H1 (cell line): ENCODE measurements around the gene ADCY2. TPM values are rescaled to one million over a fixed set of nuclear protein-coding genes. Genes with fewer than 3 reads are reported as not detected.
A peak's percentile ranks its signal among the peaks of the same experiment; 100 is the strongest.

Experiments
- BRCA1 ChIP-seq: IDR thresholded peaks from 2 replicates; pipeline ENCODE4 v1.6.1; 2012; ENCODE audit warnings: low read depth, low read length, improper control_type of control experiment
- CEBPB ChIP-seq: IDR thresholded peaks from 2 replicates; pipeline ENCODE4 v1.6.1; 2012; ENCODE audit warnings: low read depth, low read length
- GABPA ChIP-seq: IDR thresholded peaks from 2 replicates; pipeline ENCODE4 v1.6.1; 2011; ENCODE audit warnings: mild to moderate bottlenecking, low read length, moderate library complexity, borderline replicate concordance; ENCODE audit not compliant: insufficient read depth
- TAF7 ChIP-seq: optimal IDR thresholded peaks from 2 replicates; pipeline ENCODE3; 2011; ENCODE audit warnings: low read depth, mild to moderate bottlenecking, inconsistent platforms, low read length, moderate library complexity, borderline replicate concordance
- polyA plus RNA-seq, 7 experiments: library from polyadenylated mRNA; depleted of rRNA in 3 of 7; stranded (reverse) in 5 of 7; unstranded in 2 of 7; fragments of >200 nt in 5 of 7; fragments of 200-250 nt in 2 of 7; gene quantifications; 1 replicate in 5 of 7; 2 replicates in 1 of 7; 4 replicates in 1 of 7; pipeline versions ENCODE4 v1.2.1 to v1.2.3, GENCODE V29; 2011 to 2013; ENCODE audit warnings: missing spikeins in 2 of 7, mixed read lengths in 2 of 7
- total RNA-seq: library from RNA; stranded (reverse); fragmentation: NEBNext Ultra II Directional; extraction: Animal tissue kit (Norgen Biotek cat#: 25700); gene quantifications from 2 replicates; pipeline ENCODE4 v1.2.1, GENCODE V29; 2021
- TF ChIP-seq, protein P1 (sequence below): fragments of 300-600 bp; sonication (generic); IDR thresholded peaks from 2 replicates; pipeline ENCODE4 v1.7.1; 2012; ENCODE audit warnings: low read length, moderate library complexity, mild to moderate bottlenecking, inconsistent platforms; ENCODE audit not compliant: insufficient replicate concordance

ADCY2 gene
- total and polyA plus RNA-seq, 2 of the 8 experiments (the other 6 are each of a cell fraction or from before 2014, with no cell fraction given): 35.8 to 122 TPM

GRCh38 chr5:7751874-7752273 lies 355.9 kb downstream of the ADCY2 start (continued):
- TF ChIP-seq, protein P1, sequence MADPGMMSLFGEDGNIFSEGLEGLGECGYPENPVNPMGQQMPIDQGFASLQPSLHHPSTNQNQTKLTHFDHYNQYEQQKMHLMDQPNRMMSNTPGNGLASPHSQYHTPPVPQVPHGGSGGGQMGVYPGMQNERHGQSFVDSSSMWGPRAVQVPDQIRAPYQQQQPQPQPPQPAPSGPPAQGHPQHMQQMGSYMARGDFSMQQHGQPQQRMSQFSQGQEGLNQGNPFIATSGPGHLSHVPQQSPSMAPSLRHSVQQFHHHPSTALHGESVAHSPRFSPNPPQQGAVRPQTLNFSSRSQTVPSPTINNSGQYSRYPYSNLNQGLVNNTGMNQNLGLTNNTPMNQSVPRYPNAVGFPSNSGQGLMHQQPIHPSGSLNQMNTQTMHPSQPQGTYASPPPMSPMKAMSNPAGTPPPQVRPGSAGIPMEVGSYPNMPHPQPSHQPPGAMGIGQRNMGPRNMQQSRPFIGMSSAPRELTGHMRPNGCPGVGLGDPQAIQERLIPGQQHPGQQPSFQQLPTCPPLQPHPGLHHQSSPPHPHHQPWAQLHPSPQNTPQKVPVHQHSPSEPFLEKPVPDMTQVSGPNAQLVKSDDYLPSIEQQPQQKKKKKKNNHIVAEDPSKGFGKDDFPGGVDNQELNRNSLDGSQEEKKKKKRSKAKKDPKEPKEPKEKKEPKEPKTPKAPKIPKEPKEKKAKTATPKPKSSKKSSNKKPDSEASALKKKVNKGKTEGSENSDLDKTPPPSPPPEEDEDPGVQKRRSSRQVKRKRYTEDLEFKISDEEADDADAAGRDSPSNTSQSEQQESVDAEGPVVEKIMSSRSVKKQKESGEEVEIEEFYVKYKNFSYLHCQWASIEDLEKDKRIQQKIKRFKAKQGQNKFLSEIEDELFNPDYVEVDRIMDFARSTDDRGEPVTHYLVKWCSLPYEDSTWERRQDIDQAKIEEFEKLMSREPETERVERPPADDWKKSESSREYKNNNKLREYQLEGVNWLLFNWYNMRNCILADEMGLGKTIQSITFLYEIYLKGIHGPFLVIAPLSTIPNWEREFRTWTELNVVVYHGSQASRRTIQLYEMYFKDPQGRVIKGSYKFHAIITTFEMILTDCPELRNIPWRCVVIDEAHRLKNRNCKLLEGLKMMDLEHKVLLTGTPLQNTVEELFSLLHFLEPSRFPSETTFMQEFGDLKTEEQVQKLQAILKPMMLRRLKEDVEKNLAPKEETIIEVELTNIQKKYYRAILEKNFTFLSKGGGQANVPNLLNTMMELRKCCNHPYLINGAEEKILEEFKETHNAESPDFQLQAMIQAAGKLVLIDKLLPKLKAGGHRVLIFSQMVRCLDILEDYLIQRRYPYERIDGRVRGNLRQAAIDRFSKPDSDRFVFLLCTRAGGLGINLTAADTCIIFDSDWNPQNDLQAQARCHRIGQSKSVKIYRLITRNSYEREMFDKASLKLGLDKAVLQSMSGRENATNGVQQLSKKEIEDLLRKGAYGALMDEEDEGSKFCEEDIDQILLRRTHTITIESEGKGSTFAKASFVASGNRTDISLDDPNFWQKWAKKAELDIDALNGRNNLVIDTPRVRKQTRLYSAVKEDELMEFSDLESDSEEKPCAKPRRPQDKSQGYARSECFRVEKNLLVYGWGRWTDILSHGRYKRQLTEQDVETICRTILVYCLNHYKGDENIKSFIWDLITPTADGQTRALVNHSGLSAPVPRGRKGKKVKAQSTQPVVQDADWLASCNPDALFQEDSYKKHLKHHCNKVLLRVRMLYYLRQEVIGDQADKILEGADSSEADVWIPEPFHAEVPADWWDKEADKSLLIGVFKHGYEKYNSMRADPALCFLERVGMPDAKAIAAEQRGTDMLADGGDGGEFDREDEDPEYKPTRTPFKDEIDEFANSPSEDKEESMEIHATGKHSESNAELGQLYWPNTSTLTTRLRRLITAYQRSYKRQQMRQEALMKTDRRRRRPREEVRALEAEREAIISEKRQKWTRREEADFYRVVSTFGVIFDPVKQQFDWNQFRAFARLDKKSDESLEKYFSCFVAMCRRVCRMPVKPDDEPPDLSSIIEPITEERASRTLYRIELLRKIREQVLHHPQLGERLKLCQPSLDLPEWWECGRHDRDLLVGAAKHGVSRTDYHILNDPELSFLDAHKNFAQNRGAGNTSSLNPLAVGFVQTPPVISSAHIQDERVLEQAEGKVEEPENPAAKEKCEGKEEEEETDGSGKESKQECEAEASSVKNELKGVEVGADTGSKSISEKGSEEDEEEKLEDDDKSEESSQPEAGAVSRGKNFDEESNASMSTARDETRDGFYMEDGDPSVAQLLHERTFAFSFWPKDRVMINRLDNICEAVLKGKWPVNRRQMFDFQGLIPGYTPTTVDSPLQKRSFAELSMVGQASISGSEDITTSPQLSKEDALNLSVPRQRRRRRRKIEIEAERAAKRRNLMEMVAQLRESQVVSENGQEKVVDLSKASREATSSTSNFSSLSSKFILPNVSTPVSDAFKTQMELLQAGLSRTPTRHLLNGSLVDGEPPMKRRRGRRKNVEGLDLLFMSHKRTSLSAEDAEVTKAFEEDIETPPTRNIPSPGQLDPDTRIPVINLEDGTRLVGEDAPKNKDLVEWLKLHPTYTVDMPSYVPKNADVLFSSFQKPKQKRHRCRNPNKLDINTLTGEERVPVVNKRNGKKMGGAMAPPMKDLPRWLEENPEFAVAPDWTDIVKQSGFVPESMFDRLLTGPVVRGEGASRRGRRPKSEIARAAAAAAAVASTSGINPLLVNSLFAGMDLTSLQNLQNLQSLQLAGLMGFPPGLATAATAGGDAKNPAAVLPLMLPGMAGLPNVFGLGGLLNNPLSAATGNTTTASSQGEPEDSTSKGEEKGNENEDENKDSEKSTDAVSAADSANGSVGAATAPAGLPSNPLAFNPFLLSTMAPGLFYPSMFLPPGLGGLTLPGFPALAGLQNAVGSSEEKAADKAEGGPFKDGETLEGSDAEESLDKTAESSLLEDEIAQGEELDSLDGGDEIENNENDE: no peak
- TF ChIP-seq BRCA1 (no peak), CEBPB (0 out of 2 replicates have a peak, but pooled peaks have one; percentile 14), GABPA (no peak), TAF7 (no peak)
